GM19025 (cell line): ENCODE data around the gene TM9SF4.
A peak's percentile ranks its signal among the peaks of the same experiment; 100 is the strongest.

Source experiments
- ATAC-seq: cut with Tn5 transposase; IDR thresholded peaks from one replicate; pipeline ENCODE4 v1.9.1; 2021; ENCODE audit warnings: mild to moderate bottlenecking, low read depth, moderate library complexity; ENCODE audit not compliant: unreplicated experiment

Gene TM9SF4

DNA sequence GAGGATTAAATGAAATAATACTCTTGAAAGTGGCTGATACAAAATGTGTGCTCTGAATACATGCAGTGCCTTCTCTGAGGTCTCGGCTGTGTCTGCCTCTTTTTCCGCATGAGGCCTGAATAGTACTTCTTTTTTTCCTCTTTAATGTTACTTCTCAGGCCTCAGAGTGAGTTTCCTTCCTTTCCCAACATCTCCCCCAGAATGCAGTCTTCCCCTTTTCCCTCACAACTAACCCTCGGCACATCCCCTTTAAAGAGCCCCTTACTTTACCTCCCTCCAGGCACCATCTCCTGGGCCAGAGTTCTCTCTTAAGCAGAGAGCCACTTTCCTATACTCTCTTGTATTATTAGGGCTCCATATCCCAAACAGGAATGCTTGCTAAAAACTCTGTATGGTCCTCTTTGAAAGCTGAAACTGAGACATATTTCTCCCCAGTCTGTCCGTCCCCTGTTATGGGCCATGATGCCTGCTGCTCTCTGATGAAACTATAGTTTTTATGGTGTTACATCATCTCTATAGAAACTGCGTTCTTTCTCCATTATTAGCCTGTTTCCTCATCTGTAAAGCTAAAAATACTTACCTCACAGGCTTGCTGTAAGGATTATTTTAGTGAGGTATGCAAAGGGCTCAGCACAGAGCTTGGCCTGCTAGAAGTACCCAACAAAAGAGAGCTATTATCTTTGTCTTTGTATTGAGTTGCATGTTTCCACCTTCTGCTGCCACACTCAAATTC, 95.8 kb downstream of the TM9SF4 start:
- no peak for ATAC-seq

GRCh38 chr20:32205843-32206759, 96.6 kb downstream of the TM9SF4 start:
- ATAC-seq, result no peak

DNA sequence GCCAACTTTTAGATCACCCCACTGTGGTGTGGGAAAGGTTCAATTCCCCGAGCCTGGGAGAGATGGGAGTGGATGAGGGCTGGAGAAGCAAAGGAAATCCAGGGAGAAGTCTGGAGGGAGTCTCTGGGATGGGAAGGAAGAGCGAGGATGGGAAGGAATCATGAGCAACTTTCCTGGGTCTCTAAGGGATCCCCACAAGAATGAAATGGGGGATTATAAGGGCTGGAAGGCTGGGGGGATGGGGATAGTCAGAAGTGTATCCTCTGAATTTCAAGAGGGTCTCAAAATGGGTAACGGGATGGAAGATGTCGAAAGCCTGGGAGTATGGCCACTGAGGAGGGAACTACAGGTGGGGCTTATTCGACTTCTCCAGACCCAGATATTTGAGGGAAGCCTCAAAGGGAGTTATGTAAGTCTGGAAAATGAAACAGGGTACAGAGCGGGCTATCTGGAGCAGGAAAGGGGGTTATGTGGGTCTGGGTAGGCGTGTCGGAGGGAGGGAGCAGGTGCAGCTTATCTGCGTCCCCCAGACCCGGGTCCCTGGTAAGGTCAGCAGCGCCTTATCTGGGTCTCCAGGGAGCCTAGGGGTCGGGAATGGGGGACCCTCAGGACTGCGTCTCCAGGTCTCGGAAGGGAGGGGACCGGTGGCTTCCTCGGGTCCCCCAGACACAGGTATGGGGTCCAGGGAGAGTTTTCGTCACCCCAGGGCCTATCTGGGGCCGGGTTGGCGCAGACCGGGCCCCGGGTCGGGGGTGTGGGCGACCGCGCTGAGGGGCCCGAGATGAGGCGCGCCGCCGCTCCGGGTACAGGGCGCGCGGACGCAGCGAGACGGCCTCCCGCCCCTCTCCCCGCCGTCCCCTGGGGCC, 97.5 kb downstream of the TM9SF4 start:
- ATAC-seq, result no peak

- ATAC-seq, result peak; percentile 94
Measured at GRCh38 chr20:32207626-32208498, 98.3 kb downstream of the TM9SF4 start, which contains the start of the genes PLAGL2 and POFUT1. TSS of gene PLAGL2 (minus strand) at chr20:32207743. CDS start at chr20:32202178, 5,565 bp downstream. TSS of gene POFUT1 (plus strand) at chr20:32207880. CDS start at chr20:32207942, 62 bp downstream.

GRCh38 chr20:32208499-32209154, 99.1 kb downstream of the TM9SF4 start:
- no peak for ATAC-seq

GRCh38 chr20:32209850-32210605, 100.5 kb downstream of the TM9SF4 start:
- ATAC-seq, result no peak

DNA sequence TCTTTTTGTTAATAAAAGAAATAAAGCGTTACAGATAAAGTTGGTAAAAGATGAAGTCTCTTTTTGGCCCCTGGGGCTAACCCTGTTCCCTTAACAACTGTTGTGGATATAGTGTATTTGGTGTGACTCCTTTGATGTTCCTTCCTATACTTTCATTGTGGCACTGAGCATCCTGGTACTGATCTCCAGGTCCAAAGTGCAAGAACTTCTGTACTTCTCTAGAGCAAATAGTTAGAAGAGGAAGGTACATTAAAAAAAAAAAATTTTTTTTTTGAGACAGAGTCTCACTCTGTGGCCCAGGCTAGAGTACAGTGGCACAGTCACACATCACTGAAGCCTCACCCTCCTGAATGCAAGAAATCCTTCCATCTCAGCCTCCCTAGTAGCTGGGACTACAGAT, 104.4 kb downstream of the TM9SF4 start:
- ATAC-seq, result no peak

- ATAC-seq, result no peak
Measured at GRCh38 chr20:32215147-32215546, 105.6 kb downstream of the TM9SF4 start.

DNA sequence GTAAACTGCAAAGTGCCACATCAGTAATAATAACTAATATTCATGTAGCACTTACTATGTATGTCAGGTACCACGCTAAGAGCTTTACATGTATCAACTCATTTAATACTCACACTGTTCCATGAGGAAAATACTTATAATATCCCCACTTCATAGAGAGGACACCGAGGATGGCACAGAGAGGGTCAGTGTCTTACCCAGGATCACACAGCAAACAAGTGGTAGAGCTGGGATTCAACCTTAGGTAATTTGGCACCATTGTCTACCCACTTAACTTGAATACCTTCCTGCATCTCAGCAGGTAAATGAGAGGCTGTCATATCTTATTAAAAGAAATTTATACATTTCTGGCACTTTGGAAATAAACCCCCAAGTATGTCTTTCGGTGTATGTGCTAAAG, 106.2 kb downstream of the TM9SF4 start:
- ATAC-seq, result no peak

DNA sequence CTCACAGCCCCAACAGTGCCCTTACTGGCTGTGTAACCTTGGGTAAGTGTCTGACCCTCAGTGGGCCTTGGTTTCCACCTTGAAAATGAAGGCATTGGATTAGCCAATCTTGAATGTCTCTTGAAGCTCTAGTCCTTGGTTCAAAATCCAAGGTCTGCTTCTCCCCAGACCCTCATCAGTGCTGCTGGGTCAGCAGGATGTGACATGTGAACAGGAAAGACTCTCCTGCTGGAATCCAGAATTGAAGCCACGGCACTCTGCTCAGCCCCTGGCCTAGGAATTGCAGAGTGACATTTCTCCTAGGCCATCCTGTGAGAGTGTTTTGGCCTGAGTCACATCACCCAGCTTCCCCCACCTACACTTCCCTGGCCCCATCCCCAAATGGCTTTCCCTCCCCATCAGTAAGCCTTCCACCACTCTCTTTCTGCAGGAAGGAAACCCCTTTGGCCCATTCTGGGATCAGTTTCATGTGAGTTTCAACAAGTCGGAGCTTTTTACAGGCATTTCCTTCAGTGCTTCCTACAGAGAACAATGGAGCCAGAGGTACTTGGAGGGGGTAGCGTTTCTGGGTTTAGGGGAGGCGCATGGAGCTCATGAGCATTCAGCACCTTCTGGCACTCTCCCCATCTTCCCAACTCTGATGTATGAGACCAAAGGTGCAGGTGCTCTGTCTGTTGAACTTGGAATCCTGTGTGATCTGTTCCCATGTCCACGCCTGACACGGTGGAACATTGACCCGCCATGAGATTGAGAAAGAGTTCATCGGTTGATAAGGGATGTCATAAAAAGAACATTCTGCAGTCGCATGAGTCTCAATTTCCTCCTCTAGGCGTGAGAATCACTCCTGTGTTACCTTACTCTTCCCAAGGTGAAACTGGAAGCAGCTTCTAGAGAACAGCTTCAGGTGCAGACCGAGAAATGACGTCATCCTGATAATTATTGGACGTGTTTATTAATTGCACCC, 106.9 kb downstream of the TM9SF4 start:
- ATAC-seq, result no peak
